Activated CD8-positive, alpha-beta T cell treated with anti-CD3 and anti-CD28 coated beads for 36 hours (primary cell): Measurements from ENCODE around the gene AFAP1L1. TPM values are rescaled to one million over a fixed set of nuclear protein-coding genes. Genes with fewer than 3 reads are reported as not detected.

Source experiments
- ATAC-seq: fragments of 200-7000 bp; cut with Tn5 transposase; one replicate; pipeline ENCODE4 v1.10.0; 2021; ENCODE audit warnings: mild to moderate bottlenecking, moderate library complexity
- CTCF ChIA-PET: fragments of 350-600 bp; sonication (Branson Sonifier 250); formaldehyde crosslinking; loops from one replicate; lab custom pipeline; 2021; ENCODE audit warnings: antibody characterized with exemption; lab: Charles Lee
- POLR2A ChIA-PET: fragments of 350-600 bp; sonication (Branson Sonifier 250); formaldehyde crosslinking; loops from one replicate; lab custom pipeline; 2021; ENCODE audit warnings: antibody characterized with exemption; lab: Charles Lee
- DNase-seq: peaks from one replicate; pipeline ENCODE4 v3.0.0-alpha.2; 2020
- H3K27ac Mint-ChIP-seq: one replicate; pipeline ENCODE4 v1.8.0; 2021; ENCODE audit warnings: mild to moderate bottlenecking, mixed read lengths
- H3K27me3 Mint-ChIP-seq: one replicate; pipeline ENCODE4 v1.8.0; 2021; ENCODE audit warnings: mixed read lengths
- H3K36me3 Mint-ChIP-seq: one replicate; pipeline ENCODE4 v1.8.0; 2021; ENCODE audit warnings: low read depth, mixed read lengths
- H3K4me1 Mint-ChIP-seq: one replicate; pipeline ENCODE4 v1.8.0; 2021; ENCODE audit warnings: low read depth, mixed read lengths
- H3K4me3 Mint-ChIP-seq: one replicate; pipeline ENCODE4 v1.8.0; 2021; ENCODE audit warnings: mild to moderate bottlenecking, moderate library complexity, mixed read lengths
- H3K9me3 Mint-ChIP-seq: one replicate; pipeline ENCODE4 v1.8.0; 2021; ENCODE audit warnings: mixed read lengths
- CTCF ChIP-seq: fragments of 200-600 bp; IDR thresholded peaks from one replicate; pipeline ENCODE4 v1.8.0; 2022; ENCODE audit warnings: antibody characterized with exemption, mild to moderate bottlenecking
- intact Hi-C: fragments of 100-400 bp; cut with micrococcal nuclease; formaldehyde crosslinking; loops from one replicate; pipeline ENCODE4 v1.10.0; 2022
- total RNA-seq, 2 experiments: library from RNA; stranded (reverse); gene quantifications; one replicate each; pipeline ENCODE4 v1.2.3, GENCODE V29; 2021

Gene AFAP1L1
- total RNA-seq, 2 experiments from 2014 or later = 1.3 to 1.6 TPM

- Mint-ChIP-seq H3K9me3 (no peaks in the 10 kb centered on the region), H3K27me3 (peaks cover 6% of the 10 kb centered on the region), H3K27ac (no peak overlapping the region), H3K36me3 (no peaks in the 10 kb centered on the region), H3K4me1 (no peaks in the 10 kb centered on the region), H3K4me3 (no peak overlapping the region)
- POLR2A ChIA-PET = interaction anchor here (0.8 kb wide), 1 partner anchor 22 kb away, joined by 3 read pairs; no protein-coding TSS in a partner anchor
- DNase-seq = no peak
- CTCF ChIA-PET = interaction anchor here (1.0 kb wide), 1 partner anchor 9 kb away, joined by 4 read pairs; no protein-coding TSS in a partner anchor
- ATAC-seq = no peak
- intact Hi-C loops = no loop called here
- no peak for TF ChIP-seq CTCF
These were observed 6.1 kb downstream of the AFAP1L1 start for GRCh38 chr5:149277801-149278200.

GRCh38 chr5:149278451-149279210 is 7.0 kb downstream of the AFAP1L1 start:
- DNase-seq (no peak), ATAC-seq (no peak)
- peaks cover 3% of the 10 kb centered on the region for H3K27me3 Mint-ChIP-seq
- no peak overlapping the region for H3K27ac Mint-ChIP-seq
- CTCF ChIA-PET = interaction anchor here (1.0 to 1.9 kb wide), 4 partner anchors 9 to 90 kb away, joined by 4 to 14 read pairs (median 4); no protein-coding TSS in a partner anchor
- H3K9me3 Mint-ChIP-seq = no peaks in the 10 kb centered on the region
- POLR2A ChIA-PET = no interaction called here
- TF ChIP-seq CTCF = no peak
- intact Hi-C loops = no loop called here
- H3K4me3 Mint-ChIP-seq = no peak overlapping the region
- H3K4me1 Mint-ChIP-seq = no peaks in the 10 kb centered on the region
- no peaks in the 10 kb centered on the region for H3K36me3 Mint-ChIP-seq

GRCh38 chr5:149279661-149280060 is 8.0 kb downstream of the AFAP1L1 start:
- ATAC-seq = no peak
- POLR2A ChIA-PET = interaction anchor here (0.7 kb wide), 1 partner anchor 706 kb away, joined by 4 read pairs; no protein-coding TSS in a partner anchor
- TF ChIP-seq CTCF = no peak

GRCh38 chr5:149280124-149280523 is 8.5 kb downstream of the AFAP1L1 start:
- DNase-seq = no peak
- CTCF ChIA-PET = interaction anchor here (1.5 to 1.9 kb wide), 3 partner anchors 11 to 89 kb away, joined by 4 to 14 read pairs (median 4); no protein-coding TSS in a partner anchor

More at GRCh38 chr5:149279661-149280060, 8.0 kb downstream of the AFAP1L1 start:
- H3K4me3 Mint-ChIP-seq = no peak overlapping the region
- intact Hi-C loops = no loop called here
- no peaks in the 10 kb centered on the region for H3K4me1 Mint-ChIP-seq
- no peak for DNase-seq
- H3K27ac Mint-ChIP-seq = no peak overlapping the region
- H3K9me3 Mint-ChIP-seq = no peaks in the 10 kb centered on the region
- H3K36me3 Mint-ChIP-seq = no peaks in the 10 kb centered on the region
- H3K27me3 Mint-ChIP-seq = no peaks in the 10 kb centered on the region
- CTCF ChIA-PET = interaction anchor here (0.8 to 1.9 kb wide), 5 partner anchors 10 to 91 kb away, joined by 3 to 14 read pairs (median 4); no protein-coding TSS in a partner anchor

More at GRCh38 chr5:149280124-149280523, 8.5 kb downstream of the AFAP1L1 start:
- Mint-ChIP-seq H3K9me3 (no peaks in the 10 kb centered on the region), H3K4me3 (no peak overlapping the region), H3K4me1 (no peaks in the 10 kb centered on the region), H3K36me3 (no peaks in the 10 kb centered on the region), H3K27ac (no peak overlapping the region), H3K27me3 (no peaks in the 10 kb centered on the region)
- TF ChIP-seq CTCF = no peak
- ATAC-seq = no peak
- intact Hi-C loops = no loop called here
- POLR2A ChIA-PET = interaction anchor here (0.7 kb wide), 1 partner anchor 706 kb away, joined by 4 read pairs; no protein-coding TSS in a partner anchor
